GM12892 (cell line): ENCODE results near the gene FARP1.

ENCODE experiments used
- POLR2A ChIP-seq: IDR thresholded peaks from 2 replicates; pipeline ENCODE4 v1.6.1; 2011; ENCODE audit warnings: low read depth, low read length, control low read depth
- POLR2AphosphoS5 ChIP-seq: IDR thresholded peaks from 2 replicates; pipeline ENCODE4 v1.6.1; 2011; ENCODE audit warnings: low read depth, low read length, control low read depth

DNA sequence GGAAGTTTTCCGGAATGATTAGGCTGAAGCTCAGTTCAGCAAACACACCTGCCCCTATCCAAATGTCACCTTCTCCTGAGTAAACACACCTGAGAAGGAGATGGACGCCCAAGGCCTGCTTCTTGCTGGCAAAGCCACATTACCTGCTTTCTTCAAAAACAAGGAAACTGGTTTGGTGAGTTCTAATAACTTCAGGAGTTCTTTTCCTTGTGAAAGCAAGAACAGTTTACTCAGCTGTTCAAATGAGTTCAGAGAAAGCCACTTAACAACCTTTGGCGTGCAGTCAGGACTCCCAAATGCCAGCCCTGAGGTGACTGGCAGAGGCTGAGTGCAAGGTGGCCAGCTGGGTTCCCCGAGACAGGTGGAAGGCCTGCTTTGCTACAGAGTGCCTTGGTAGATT lies 273.5 kb downstream of the FARP1 start:
- TF ChIP-seq POLR2A (no peak), POLR2AphosphoS5 (no peak)
